Activated CD8-positive, alpha-beta memory T cell treated with anti-CD3 and anti-CD28 coated beads, Interleukin-2, amount 50 U/mL, for 24 hours (primary cell): Measurements from ENCODE around the gene CD8B.
A peak's percentile ranks its signal among the peaks of the same experiment; 100 is the strongest.
"Not testable (repeated sequence)": the region's sequence is repeated elsewhere in the genome, so short reads cannot be mapped to it uniquely, and the experiment has no call there.

Experiments used
- DNase-seq: peaks from one replicate; pipeline ENCODE4 v3.0.0-alpha.2; 2020; ENCODE audit errors: extremely low read depth

CD8B gene

DNA sequence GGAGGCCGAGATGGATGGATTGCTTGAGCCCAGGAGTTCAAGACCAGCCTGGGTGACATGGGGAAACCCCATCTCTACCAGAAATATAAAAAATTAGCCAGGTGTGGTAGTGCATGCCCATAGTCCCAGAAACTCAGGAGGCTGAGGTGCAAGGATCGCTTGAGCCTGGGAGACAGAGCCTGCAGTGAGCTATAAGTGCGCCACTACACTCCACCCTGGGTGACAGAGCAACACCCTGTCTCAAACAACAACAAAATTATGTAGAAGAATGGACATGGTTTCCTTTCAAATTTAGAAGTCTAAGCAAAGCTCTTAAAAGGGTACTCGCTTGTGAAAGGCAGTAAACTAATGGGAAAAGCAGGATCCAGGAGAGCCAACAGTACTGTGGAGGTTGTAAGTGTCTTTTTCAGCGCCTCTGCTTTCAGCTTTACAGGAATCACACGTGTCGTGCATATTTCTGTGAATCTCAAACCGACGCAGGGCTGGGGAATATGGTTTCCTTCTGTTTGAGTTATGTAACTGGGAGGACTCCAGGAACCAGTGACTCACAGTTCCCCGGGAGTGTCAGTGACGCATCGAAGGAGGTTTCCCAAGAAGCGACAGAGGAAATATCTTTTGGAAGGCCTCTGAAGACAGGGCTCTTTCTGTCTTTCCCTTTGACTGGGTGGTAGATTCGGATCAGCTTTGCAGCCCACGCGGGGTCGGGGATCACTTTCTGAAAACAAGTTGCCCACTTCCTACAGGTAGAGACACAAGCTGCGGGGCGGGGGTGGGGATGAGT lies 24.6 kb downstream of the CD8B start:
- DNase-seq: peak; percentile 44

DNA sequence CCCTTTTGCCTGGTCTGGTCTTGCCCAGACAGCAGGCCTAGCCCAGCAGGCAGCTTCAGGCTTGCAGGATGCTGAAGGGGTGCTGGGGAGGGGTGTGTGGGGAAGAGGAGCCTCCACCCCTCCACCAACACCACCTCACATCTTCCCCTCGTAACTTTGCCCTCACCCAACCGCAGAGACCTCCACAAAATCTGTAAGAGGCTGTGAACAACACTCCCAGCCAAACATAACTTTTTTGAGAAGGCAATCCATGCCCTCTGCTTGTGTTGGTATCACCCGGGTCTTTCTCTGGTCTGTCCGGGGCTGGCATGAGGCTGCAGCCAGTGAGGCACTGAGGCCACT lies 26.2 kb downstream of the CD8B start:
- DNase-seq: not testable (repeated sequence)

DNA sequence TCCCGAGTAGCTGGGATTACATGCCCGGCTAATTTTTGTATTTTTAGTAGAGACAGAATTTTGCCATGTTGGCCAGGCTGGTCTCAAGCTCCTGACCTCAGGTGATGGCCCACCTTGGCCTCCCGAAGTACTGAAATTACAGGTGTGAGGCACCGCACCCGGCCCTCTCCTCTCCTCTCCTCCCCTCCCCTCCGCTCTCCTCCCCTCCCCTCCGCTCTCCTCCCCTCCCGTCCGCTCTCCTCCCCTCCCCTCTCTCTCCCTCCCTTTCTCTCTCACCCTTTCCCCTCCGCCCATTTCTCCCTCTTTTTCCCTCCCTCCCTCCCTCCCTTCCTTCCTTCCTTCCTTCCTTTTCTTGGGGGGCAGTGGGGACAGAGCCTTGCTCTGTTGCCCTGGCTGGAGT lies 28.4 kb downstream of the CD8B start:
- no peak for DNase-seq

DNA sequence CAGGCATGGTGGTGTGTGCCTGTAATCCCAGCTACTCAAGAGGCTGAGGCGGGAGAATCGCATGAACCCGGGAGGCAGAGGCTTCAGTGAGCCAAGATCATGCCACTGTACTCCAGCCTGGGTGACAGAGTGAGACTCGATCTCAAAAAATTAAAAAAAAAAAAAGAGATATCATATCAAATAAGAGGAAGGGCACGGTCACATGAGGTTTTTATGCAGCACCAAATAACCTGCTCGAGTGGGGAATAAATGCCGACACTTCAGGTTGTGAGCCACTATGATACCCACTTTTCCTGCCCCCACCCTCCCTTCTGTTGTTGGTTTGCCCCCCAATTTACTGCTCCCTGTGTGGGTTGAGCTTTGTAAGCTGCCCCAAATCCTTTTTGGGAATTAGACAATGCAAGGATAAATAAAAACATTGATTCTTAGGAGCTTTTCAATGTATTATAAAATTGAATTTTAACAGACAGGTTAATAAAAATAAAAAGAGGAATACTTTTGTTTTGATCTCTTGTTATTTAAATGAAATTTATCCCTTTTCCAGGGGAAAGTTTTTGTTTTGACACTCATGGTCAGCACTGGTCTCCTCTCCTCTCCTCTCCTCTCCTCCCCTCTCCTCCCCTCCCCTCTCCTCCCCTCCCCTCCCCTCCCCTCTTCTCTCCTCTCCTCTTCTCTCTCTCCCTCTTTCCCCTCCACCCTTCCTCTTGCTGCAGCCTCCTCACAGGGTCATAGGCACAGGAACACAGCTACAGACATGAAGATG lies 29.2 kb downstream of the CD8B start:
- DNase-seq: no peak

DNA sequence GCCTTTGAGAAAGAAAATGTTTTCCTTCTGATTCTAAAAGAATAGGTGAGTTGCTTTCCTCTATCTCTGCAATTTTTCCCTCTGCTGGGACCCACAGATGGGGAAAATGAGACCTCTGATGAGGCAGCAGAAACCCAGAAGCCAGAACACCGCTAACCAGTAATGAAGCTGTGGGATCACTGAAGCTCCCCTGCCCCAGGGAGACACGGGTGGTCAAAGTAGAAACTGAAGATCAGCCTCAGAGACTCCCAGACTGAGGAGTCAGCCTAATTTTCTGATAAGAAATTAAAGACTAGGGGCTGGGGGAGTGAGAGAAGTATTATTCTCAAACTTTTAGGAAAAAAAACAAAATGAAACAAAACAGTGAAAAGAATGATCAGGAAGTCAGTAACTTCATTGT lies 30.1 kb downstream of the CD8B start:
- no peak for DNase-seq

DNA sequence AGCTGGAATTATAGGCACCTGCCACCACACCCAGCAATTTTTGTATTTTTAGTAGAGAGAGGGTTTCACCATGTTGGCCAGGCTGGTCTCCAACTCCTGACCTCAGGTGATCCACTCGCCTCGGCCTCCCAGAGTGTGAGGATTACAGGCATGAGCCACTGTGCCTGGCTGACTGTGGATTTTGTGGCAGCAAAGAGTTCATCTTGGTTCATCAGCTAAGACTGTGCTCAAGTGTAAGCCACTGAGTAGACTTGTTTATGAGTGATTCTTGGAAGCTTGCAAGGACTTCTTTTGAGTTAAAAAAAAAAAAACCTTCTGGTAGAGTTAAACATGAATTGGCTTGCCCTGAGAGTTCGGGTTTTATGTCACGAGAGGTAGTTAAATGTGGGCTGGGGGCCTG lies 34.7 kb downstream of the CD8B start:
- no peak for DNase-seq

DNA sequence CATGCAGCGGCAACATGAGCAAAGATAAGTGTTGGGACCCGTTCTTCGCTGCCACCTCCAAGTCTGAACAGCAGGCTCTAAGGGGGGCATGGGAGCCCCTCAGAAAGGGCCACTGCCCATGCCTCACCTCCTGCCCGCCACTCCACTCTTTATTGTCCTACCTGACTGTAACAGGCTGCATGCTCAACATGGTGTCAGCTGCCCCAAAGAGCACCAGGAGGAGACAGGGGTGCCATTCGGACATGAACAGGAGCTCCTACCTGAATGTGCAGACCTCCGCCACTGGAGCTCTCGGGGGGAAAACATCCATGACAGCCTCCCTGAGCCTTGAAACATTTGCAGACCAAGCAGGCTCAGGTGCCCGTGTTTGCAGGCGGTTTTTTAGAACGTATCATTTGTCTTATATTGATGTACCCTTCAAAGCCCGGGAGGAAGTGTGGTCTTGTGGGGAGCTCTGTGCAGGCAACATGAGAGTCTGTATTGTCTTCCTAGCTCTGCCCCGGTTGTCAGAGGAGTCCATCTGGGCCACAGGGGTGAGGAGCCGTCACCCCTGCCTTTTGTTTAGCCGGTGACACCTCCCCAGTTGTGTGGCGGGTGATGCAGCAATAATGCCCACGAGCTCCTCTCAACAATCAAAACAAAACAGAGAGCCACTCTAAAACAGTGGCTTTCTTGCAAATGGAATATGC lies 35.8 kb downstream of the CD8B start:
- no peak for DNase-seq

DNA sequence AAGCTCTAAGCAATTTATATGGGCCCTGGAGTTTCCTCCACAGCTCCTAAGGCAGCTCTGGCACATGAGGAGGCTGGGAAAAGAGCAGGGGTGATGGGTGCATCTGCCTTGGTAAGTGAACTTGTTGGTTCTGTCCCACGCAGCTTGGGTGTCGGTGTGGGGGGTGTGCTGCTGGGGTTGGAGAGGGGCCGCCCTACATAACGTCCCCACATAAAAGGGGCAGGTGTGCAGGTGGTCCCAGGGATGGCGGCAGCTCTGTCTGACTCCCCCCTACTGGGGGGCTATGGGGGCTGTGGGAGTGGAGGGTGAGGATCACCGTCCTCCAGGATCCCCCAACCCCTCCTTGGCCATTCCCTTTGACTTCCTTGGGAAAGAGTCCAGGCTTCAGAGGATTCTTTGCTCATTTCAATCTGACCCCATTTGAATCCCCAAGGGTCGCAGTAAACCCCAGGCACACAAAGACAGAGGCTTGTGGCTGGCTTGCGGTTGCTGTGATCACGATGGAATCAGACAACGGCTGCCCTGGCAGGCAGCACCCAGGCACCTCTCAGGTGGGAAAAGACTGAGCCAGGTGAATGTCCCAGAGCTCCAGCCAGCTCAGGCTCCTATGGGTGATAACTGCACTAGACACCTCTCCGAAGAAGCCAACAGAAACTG lies 36.5 kb downstream of the CD8B start:
- DNase-seq: no peak

DNA sequence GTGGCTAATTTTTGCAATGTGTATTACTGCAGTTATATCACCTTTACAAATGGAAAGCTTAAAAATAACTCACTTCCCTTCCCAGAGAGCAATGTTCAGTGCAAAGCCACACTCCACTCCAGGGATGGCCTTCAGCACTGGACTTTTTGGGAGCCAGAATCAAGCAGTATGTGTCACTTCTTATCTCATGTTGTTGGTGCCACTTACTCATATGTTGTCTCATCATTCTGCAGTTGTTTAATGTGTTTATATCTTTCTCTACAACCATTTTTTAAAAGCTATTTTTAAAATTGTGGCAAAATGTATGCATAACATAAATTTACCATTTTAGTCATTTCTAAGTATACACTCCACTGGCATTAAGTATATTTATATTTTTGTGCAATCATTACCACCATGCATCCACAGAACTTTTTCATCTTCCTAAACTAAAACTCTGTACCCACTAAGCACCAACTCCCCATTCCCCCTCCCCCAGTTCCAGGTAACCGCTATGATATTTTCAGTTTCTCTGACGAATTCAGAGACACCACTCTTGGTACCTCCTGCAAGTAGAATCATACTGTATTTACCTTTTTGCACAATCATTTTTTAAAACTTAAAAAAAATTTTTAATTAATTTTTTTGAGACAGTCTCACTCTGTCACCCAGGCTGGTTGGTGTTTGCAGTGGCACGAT lies 38.9 kb downstream of the CD8B start:
- DNase-seq: no peak

DNA sequence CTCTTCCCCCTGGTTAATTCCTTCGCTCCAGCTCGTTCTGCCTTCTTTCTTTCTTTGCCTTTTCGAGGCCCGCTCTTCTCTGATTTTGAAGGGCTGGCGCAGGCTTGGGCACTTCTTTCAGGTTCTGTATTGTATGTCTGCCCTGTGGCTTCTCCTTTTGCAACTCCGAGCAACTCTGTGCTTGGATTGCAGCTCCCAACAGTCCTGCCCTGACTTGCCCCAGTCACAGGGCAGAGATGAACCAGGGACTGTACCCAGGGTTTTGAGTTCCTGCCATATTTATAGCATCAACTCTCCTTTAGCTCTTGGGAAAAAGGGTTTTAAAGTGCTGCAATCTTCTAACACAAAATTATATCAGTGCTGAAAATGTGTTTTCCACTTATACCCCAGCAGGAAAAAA lies 39.8 kb downstream of the CD8B start:
- no peak for DNase-seq

DNA sequence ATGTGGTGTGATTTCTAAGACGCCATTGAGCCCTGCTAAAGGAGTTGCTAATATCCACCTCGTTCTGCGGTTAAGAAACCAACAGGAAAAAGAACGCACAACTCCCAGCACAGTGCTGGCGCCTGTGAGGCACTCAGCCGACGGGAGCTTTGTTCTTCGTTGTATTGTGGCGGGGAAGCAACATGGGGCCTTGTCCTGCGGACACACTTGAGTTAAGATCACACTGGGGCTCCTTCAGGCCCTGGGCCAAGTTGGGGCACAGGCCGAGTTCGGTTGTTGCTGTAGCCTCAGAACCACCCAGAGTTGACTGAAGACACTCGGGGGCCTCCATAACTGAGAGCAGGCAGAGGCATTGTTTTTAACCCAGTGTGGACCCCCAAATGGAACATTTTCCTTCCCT lies 40.4 kb downstream of the CD8B start:
- DNase-seq: no peak

DNA sequence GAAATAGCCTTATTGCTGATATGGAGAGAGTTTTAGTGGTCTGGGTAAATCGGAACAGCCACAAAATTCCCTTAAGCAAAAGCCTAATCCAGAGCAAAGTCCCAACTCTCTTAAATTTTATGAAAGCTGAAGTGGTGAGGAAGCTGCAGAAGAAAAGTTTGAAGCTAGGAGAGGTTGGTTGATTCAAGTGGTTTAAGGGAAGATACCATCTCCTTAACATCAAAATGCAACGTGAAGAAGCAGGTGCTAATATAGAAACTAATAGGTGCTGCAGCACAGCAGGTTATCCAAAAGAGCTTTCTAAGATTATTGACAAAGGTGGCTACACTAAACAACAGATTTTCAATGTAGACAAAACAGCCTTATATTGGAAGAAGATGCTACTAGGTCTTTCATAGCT lies 42.7 kb downstream of the CD8B start:
- no peak for DNase-seq

DNA sequence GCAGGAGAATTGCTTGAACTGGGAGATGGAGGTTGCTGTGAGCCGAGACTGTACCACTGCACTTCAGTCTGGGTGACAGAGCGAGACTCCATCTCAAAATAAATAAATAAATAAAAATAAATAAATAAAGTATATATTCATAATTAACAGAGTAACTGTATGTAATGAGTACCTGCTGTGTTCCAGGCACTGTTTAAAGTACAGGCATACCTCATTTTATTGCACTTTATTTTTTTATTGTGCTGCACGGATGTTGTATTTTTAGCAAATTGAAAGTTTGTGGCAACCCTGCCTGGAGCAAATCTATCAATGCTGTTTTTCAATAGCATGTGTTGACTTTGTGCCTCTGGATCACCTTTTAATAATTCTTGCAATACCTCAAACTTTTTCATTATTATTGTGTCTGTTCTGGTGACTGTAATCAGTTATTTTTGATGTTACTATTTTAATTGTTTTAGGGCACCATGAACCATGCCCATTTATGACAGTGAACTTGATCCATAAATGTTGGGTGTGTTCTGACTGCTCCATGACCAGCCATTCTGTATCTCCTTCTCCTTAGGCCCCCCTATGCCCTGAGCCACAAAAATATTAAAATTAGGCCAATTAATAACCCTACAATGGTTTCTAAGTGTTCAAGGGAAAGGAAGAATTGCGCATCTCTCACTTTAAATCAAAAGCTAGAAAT lies 43.4 kb downstream of the CD8B start:
- DNase-seq: no peak

DNA sequence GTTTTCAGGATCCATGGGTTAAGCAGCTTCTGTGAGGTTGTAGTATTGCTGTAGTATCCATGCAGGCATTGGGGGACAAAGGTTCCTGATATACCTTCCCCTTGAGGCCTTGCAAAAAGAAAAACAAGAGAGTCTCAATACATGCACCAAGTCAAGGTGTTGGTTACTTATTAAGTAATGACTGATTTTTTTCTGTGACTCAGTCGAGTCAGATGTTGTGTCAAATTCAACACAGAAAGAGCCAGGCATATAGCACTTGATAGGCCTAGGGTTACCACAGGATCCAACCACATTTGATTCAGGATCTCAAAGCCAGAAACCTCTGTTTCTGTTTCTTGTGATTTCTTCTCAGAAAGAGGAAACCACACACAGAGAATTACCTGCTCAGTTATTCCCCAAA lies 46.1 kb downstream of the CD8B start:
- DNase-seq: no peak

DNA sequence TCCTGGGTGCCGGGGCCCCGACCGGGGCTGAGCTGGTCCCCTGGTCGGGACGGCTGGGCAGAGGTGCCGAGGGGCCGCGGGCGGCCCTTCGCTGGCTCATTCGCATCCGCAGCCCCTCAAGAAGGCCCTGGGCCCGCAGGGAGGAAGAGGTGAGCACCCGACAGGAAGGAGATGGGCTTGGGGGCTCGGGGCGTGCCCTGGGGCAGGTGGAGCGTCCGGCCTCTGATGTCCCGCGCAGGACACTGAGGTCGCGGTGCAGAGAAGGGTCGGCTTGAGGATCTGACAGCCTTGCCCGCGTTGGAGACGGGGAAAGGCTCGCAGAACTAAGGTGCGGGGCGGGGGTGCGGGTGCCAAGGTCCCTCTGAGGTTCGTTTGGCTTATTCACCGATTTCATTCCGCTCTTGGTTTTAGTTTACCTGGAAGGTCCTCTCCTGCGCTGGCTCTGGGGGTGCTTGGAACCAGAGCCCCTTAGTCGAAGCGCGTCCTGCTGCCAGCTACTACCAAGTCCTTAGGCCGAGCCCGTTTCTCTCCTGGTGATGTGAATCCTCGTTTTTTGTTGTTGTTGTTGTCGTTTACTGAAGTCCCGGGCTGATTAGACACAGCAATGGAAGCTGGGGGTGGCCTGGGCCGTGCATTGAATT lies 52.1 kb downstream of the CD8B start:
- DNase-seq: no peak

DNA sequence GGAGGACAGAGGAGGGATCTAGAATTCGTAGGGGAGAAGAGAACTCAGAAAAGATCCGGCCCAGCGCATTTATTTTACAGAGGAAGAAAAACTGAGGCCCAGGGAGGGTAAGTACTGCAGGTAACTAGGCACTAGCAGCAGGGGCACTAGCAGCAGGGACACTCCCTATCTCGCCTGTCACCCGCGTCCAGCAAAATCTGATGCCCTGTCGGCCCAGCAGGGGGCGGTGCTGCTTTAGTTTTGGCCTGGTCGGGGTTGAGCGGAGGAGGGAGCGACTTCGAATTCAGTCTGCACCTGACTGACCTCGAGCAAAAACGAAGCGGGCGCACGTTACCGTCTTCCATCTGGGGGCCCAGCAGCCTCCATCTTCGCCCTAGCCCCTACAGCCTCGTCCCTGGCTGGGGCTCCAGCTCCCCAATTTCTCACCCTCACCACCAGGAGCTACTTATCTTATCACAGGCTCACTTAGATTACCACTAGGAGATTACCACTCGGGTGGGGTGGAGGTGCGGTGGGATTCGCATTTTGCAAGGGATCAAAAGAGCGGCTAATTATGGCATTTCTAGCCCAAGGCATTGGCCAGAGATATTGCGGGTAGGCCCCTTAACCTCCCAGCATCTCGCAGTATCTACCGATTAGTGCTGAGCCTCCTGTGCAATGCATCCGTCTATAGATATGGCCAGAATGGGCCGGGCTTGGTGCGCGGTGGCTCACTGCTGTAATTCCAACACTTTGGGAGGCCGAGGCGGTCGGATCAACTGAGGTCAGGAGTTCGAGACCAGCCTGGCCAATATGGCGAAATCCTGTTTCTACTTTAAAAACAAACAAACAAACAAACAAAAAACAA lies 53.1 kb downstream of the CD8B start:
- peak; percentile 93 for DNase-seq

DNA sequence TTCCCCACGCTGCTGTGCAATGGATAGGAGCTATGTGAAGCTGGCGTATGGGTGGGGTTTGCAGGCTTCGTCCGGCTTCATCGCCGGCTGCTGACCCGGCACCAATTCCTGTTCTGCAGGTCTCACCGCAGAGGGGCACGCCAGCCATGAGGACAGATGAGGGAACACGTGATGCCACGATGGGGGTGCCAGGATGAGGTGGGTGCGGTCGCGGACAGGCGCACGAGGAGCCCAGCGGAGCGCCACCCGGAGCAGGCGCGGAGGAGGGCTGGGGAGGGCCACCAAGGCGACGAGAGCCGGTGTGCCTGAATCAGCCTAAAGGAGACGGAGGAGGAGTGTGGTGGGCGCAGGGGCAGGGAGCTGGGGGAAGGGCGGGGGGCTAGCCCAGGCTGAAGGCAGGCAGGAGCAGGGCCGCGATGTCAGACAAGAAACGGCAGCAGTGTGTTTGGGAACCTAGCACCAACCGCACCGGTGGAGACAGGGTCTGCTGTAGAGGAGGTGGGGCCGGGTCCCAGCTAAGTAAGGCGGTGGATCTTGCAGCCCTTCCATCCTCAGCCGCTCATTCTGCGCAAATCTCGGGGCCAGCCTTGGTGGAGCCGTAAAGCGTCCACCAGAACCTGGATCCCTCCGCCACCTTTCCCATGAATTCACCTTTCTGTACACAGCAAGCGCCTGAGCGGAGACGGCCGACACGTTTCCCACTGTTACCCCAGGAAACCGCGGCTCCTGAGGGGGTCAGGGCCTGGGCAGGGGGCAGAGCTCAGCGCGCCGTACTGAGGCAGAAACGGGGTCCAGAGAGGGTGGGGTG lies 54.0 kb downstream of the CD8B start:
- DNase-seq: no peak

DNA sequence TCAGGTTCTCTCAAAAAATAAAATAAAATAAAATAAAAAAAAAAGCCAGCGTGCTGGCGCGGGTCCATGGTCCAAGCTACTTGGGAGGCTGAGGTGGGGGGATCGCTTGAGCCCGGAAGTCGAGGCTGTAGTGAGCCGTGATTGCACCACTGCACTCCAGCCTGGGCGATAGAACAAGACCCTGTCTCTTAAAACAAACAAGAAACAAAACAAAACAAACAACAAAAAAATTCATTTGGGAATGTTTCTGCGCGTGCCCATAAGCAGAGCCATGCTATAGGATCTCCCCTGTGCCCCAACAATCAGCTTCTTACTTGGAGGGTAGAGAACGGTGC lies 54.6 kb downstream of the CD8B start:
- DNase-seq: no peak
